GM12878 (cell line): ENCODE results near the gene B3GALT6. TPM values are rescaled to one million over a fixed set of nuclear protein-coding genes. Genes with fewer than 3 reads are reported as not detected.

Source experiments
- ATAC-seq: fragments of 200-7000 bp; cut with Tn5 transposase; 3 replicates; pipeline ENCODE4 v1.9.1; 2020; ENCODE audit warnings: mild to moderate bottlenecking, moderate library complexity
- BruUV-seq: library from RNA; stranded (reverse); fragments of 400-500 nt; replicated peaks from 2 replicates; lab custom pipeline; 2021; lab: Mats Ljungman, UMichigan
- CTCF ChIA-PET: fragments of 300-600 bp; sonication (Branson Sonifier 250); formaldehyde crosslinking; extraction: SDS; loops from one replicate; lab custom pipeline; 2021; ENCODE audit warnings: inconsistent platforms; lab: Yijun Ruan, JAX
- POLR2A ChIA-PET: fragments of 350-600 bp; formaldehyde crosslinking; extraction: SDS; loops from one replicate; lab custom pipeline; 2021; ENCODE audit warnings: inconsistent platforms; lab: Charles Lee
- RAD21 ChIA-PET: fragments of 300-600 bp; sonication (Branson Sonifier 250); formaldehyde crosslinking; loops from one replicate; lab custom pipeline; 2023; ENCODE audit warnings: antibody characterized with exemption; ENCODE audit not compliant: unreplicated experiment; lab: Charles Lee
- SMC1A ChIA-PET: fragments of 300-600 bp; sonication (Branson Sonifier 250); formaldehyde crosslinking; loops from one replicate; lab custom pipeline; 2023; ENCODE audit not compliant: unreplicated experiment, uncharacterized antibody; lab: Charles Lee
- DNase-seq: peaks from one replicate; pipeline ENCODE4 v3.0.0-alpha.2; 2011; ENCODE audit warnings: low read depth, low spot score
- FAIRE-seq: peaks from 3 replicates; lab custom pipeline; 2011; peaks lifted over from hg19 to GRCh38; lab: Jason Lieb, UNC
- H2AFZ ChIP-seq: 2 replicates; pipeline ENCODE4 v1.6.0; 2011; ENCODE audit warnings: low read depth, low read length, control low read depth; ENCODE audit not compliant: control insufficient read depth
- H3K27ac ChIP-seq: 2 replicates; pipeline ENCODE4 v1.5.1; 2011; ENCODE audit warnings: control low read depth; ENCODE audit not compliant: control insufficient read depth, insufficient read depth
- H3K27me3 ChIP-seq, 2 experiments: replicated peaks in 1 of 2; 2 replicates each; pipeline versions ENCODE4 v1.6.0 to v1.6.1; 2011; ENCODE audit warnings: low read length in 1 of 2; ENCODE audit not compliant: control insufficient read depth in 2 of 2, insufficient read depth in 2 of 2
- H3K36me3 ChIP-seq, 2 experiments: 2 replicates each; pipeline ENCODE4 v1.5.1; 2011; ENCODE audit warnings: low read length in 1 of 2; ENCODE audit not compliant: control insufficient read depth in 2 of 2, insufficient read depth in 2 of 2
- H3K4me1 ChIP-seq: 2 replicates; pipeline ENCODE4 v1.6.1; 2011; ENCODE audit warnings: mild to moderate bottlenecking, low read length, moderate library complexity, mixed read lengths; ENCODE audit not compliant: control insufficient read depth, insufficient read depth
- H3K4me2 ChIP-seq: 2 replicates; pipeline ENCODE4 v1.6.0; 2011; ENCODE audit warnings: control low read depth; ENCODE audit not compliant: control insufficient read depth, insufficient read depth
- H3K4me3 ChIP-seq: fragments of 200-600 bp; sonication (generic); 2 replicates; pipeline ENCODE4 v1.5.1; 2016
- H3K79me2 ChIP-seq: 2 replicates; pipeline ENCODE4 v1.6.0; 2011; ENCODE audit warnings: low read length; ENCODE audit not compliant: control insufficient read depth, insufficient read depth
- H3K9ac ChIP-seq: 2 replicates; pipeline ENCODE4 v1.8.0; 2011; ENCODE audit warnings: low read length, control low read depth, mixed read lengths; ENCODE audit not compliant: control insufficient read depth, insufficient read depth
- H3K9me3 ChIP-seq: replicated peaks from 3 replicates; pipeline ENCODE4 v1.5.1; 2011; ENCODE audit warnings: mild to moderate bottlenecking, low read length; ENCODE audit not compliant: control insufficient read depth, insufficient read depth
- H4K20me1 ChIP-seq: 2 replicates; pipeline ENCODE4 v1.6.0; 2011; ENCODE audit not compliant: control insufficient read depth, insufficient read depth
- HDGF ChIP-seq: fragments of 450-650 bp; IDR thresholded peaks from 2 replicates; pipeline ENCODE4 v1.6.1; 2016; ENCODE audit warnings: antibody characterized with exemption
- MEF2B ChIP-seq: fragments of 450-650 bp; IDR thresholded peaks from 2 replicates; pipeline ENCODE4 v1.6.1; 2018; ENCODE audit warnings: mild to moderate bottlenecking, moderate library complexity; ENCODE audit not compliant: partially characterized antibody, poor library complexity, severe bottlenecking
- POLR2AphosphoS2 ChIP-seq: IDR thresholded peaks from 2 replicates; pipeline ENCODE4 v1.6.1; 2011; ENCODE audit warnings: low read depth, mild to moderate bottlenecking, low read length, improper control_type of control experiment, moderate library complexity
- REST ChIP-seq: IDR thresholded peaks from 2 replicates; pipeline ENCODE4 v1.6.1; 2012; ENCODE audit warnings: mild to moderate bottlenecking, low read depth, low read length
- RUNX3 ChIP-seq: IDR thresholded peaks from 2 replicates; pipeline ENCODE4 v1.6.1; 2012; ENCODE audit warnings: low read length, inconsistent platforms
- STAT3 ChIP-seq: IDR thresholded peaks from 2 replicates; pipeline ENCODE4 v1.6.1; 2011; ENCODE audit warnings: low read depth, low read length, improper control_type of control experiment
- WRNIP1 ChIP-seq: IDR thresholded peaks from 2 replicates; pipeline ENCODE4 v1.6.1; 2011; ENCODE audit warnings: low read depth, low read length, improper control_type of control experiment, borderline replicate concordance
- YBX1 ChIP-seq: fragments of 450-650 bp; IDR thresholded peaks from 2 replicates; pipeline ENCODE4 v1.6.1; 2016; ENCODE audit warnings: antibody characterized with exemption
- ZNF207 ChIP-seq: fragments of 450-650 bp; IDR thresholded peaks from 2 replicates; pipeline ENCODE4 v1.6.1; 2014; ENCODE audit warnings: antibody characterized with exemption, mild to moderate bottlenecking, borderline replicate concordance
- WGBS: methylation state at CpG from one replicate; pipeline ENCODE4 v1.1.6; 2016; ENCODE audit warnings: low lambda C conversion rate; ENCODE audit not compliant: insufficient replicate concordance, insufficient coverage; ENCODE audit errors: missing lambda C conversion rate; 5-methylcytosine and 5-hydroxymethylcytosine counted together
- in situ Hi-C: fragments of 300-500 bp; cut with MboI; formaldehyde crosslinking; loops from 9 replicates; pipeline ENCODE4 v1.14.3; 2018; ENCODE audit warnings: mixed read lengths
- intact Hi-C: fragments of 100-400 bp; cut with micrococcal nuclease; formaldehyde crosslinking; loops from one replicate; pipeline ENCODE4 v1.14.2; 2022; ENCODE audit not compliant: unreplicated experiment
- polyA plus RNA-seq, 11 experiments: library from polyadenylated mRNA; depleted of rRNA in 4 of 11; unstranded in 6 of 11; stranded (reverse) in 5 of 11; fragments of >200 nt; fragmentation: Nextera tagmentation in 4 of 11; fragmentation: Illumina TruSeq in 1 of 11; extraction: Ambion mirVana in 4 of 11; extraction: Trizol in 1 of 11; gene quantifications; 1 replicate in 1 of 11; 2 replicates in 10 of 11; pipeline versions ENCODE4 v1.2.1 to v1.2.3, GENCODE V29; 2011 to 2016; ENCODE audit warnings: inconsistent platforms in 2 of 11, missing spikeins in 2 of 11, low read depth in 1 of 11
- total RNA-seq, 4 experiments: library from RNA; depleted of rRNA in 3 of 4; stranded (reverse); fragments of >200 nt in 3 of 4; fragmentation: Illumina TruSeq in 1 of 4; extraction: Trizol in 1 of 4; gene quantifications; 2 replicates each; pipeline versions ENCODE4 v1.2.1 to v1.2.3, GENCODE V29; 2013 to 2021

The B3GALT6 gene
- total and polyA plus RNA-seq, 10 of the 15 experiments (the other 5 are each of a cell fraction or from before 2014, with no cell fraction given): 0.53 to 20.8 (median 4.5) TPM

DNA sequence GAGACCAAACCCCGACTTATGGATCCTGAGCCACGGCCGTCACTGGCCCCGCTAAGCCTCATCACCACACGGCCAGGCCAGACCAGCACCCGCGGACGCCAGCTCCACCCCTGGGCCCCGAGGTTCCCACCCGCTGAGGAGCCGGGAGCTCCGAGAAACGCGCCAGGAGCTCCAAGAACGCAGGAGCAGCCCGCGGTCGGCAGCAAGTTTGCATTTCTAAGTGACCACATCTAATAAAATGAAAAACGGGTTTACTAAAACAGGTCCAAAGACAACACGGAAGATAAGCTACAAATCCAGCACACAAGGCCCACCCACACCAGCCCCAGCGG lies 22.6 kb downstream of the B3GALT6 start:
- no peak overlapping the region for H3K9ac ChIP-seq
- FAIRE-seq (no peak), DNase-seq (no peak), ATAC-seq (no peak)
- no peak overlapping the region for H2AFZ ChIP-seq
- ChIA-PET SMC1A (interaction anchor here (1.0 kb wide), 1 partner anchor 17 kb away, joined by 5 read pairs; no protein-coding TSS in a partner anchor), POLR2A (interaction anchor here (1.2 kb wide), 1 partner anchor 19 kb away, joined by 3 read pairs; the partner anchor contains the start of gene UBE2J2), RAD21 (no interaction called here), CTCF (interaction anchor here (1.2 kb wide), 1 partner anchor 132 kb away, joined by 5 read pairs; no protein-coding TSS in a partner anchor)
- H3K36me3 ChIP-seq: peaks cover 3 to 13% of the 10 kb centered on the region in 2 experiments; a peak in 3 of 4 replicates
- no TSS peak for BruUV-seq
- in situ Hi-C loops: loop anchor here (5.0 kb wide), 1 partner anchor 137 kb away; the partner anchor contains the start of gene C1orf159
- WGBS: 87% methylated on average over 21 of the region's 21 CpGs
- no peak overlapping the region for H3K27ac ChIP-seq
- H3K9me3 ChIP-seq: no peaks in the 10 kb centered on the region
- no peaks in the 10 kb centered on the region for H4K20me1 ChIP-seq
- H3K4me2 ChIP-seq: no peak overlapping the region
- H3K4me1 ChIP-seq: peaks cover 12% of the 10 kb centered on the region
- H3K27me3 ChIP-seq: no peaks in the 10 kb centered on the region
- intact Hi-C loops: no loop called here
- TF ChIP-seq MEF2B (no peak), POLR2AphosphoS2 (no peak), YBX1 (no peak), STAT3 (no peak)
- no peak overlapping the region for H3K4me3 ChIP-seq
- no peaks in the 10 kb centered on the region for H3K79me2 ChIP-seq

DNA sequence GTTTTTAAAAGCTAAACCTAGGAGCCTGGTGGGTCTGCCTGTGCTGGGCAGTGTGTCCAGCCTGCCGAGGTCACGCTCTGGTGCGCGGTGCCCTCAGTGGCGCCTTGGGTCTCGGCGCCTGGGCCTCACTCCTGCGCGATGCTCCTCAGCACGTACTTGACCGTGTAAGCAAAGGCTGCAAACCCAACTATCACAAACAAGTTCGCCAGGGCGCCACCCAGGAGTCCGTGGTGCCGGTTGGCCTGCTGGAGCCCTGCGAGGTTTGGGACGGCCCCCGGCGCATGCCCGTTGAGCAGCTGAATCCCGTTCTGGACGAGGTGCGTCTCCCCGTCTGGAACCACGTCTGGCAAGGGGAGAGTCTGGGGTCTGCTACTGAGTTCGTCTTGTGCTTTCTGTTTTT lies 23.0 kb downstream of the B3GALT6 start:
- no peak overlapping the region for H3K4me2 ChIP-seq
- no peaks in the 10 kb centered on the region for H3K9me3 ChIP-seq
- RAD21 ChIA-PET: no interaction called here
- in situ Hi-C loops: no loop called here
- H3K27me3 ChIP-seq: no peaks in the 10 kb centered on the region
- H3K4me3 ChIP-seq: no peak overlapping the region
- POLR2A ChIA-PET: interaction anchor here (1.2 kb wide), 1 partner anchor 18 kb away, joined by 3 read pairs; the partner anchor contains the start of gene UBE2J2
- SMC1A ChIA-PET: interaction anchor here (1.0 kb wide), 1 partner anchor 17 kb away, joined by 5 read pairs; no protein-coding TSS in a partner anchor
- peaks cover 12% of the 10 kb centered on the region for H3K4me1 ChIP-seq
- H3K9ac ChIP-seq: no peak overlapping the region
- BruUV-seq: no TSS peak
- H3K79me2 ChIP-seq: no peaks in the 10 kb centered on the region
- no peak for FAIRE-seq
- no peak for TF ChIP-seq REST
- no peak for TF ChIP-seq HDGF
- no peak for TF ChIP-seq ZNF207
- TF ChIP-seq WRNIP1: no peak
- TF ChIP-seq RUNX3: no peak
- TF ChIP-seq, all 136 proteins: peak for 0
- DNase-seq (no peak), ATAC-seq (no peak)
- intact Hi-C loops: no loop called here
- 99% methylated on average over 26 of the region's 26 CpGs for WGBS
- Histone ChIP-seq H2AFZ (no peak overlapping the region), H3K36me3 (peaks cover 3 to 13% of the 10 kb centered on the region in 2 experiments; a peak in 3 of 4 replicates), H4K20me1 (no peaks in the 10 kb centered on the region), H3K27ac (no peak overlapping the region)
- CTCF ChIA-PET: interaction anchor here (1.2 kb wide), 1 partner anchor 133 kb away, joined by 5 read pairs; no protein-coding TSS in a partner anchor
